NCI-H460 (cell line): ENCODE measurements around the gene DPYSL4. TPM values are rescaled to one million over a fixed set of nuclear protein-coding genes. Genes with fewer than 3 reads are reported as not detected.
"Not testable (repeated sequence)": the region's sequence is repeated elsewhere in the genome, so short reads cannot be mapped to it uniquely, and the experiment has no call there.

Source experiments
- DNase-seq: peaks from one replicate; pipeline ENCODE4 v3.0.0-alpha.2; 2016; ENCODE audit warnings: low read depth; ENCODE audit errors: extremely low read depth
- total RNA-seq: library from RNA; depleted of rRNA; stranded (reverse); fragments of >200 nt; shearing (Covaris generic); gene quantifications from 2 replicates; pipeline ENCODE4 v1.2.3, GENCODE V29; 2014

The DPYSL4 gene
- total RNA-seq, 1 experiment from 2014 or later: 2.1 TPM

DNA sequence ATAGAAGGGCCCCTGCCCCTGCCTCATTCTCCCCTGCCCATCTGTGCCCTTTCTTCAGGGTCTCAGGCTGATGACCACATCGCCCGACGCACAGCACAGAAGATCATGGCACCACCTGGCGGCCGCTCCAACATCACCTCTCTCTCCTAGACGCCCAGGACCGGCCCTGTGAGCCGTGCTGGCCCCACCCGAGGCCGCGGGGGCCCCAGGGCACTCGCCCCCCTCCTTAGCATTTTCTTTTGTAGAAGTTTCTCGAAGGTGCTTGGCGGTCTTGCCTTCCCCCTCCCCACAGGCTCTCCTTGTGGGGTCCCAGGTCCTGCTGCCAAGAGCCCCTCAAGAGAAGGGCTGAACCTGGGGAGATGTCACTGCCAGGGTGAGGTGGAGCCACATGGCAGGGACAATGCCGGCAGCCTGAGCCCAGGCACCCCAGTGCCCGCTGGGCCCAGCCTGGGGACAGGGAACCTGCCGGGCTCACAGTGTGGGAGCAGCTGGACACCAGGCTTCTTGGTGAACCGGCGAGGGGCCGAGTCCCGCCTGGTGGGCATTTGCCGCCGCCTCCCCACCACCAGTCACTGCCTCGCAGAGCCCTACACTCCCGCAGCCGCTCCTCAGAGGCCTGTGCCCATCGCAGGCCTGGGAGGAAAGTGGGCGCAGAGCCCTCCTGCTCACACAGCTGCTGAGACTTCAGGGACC lies 18.2 kb downstream of the DPYSL4 start:
- no peak for DNase-seq

DNA sequence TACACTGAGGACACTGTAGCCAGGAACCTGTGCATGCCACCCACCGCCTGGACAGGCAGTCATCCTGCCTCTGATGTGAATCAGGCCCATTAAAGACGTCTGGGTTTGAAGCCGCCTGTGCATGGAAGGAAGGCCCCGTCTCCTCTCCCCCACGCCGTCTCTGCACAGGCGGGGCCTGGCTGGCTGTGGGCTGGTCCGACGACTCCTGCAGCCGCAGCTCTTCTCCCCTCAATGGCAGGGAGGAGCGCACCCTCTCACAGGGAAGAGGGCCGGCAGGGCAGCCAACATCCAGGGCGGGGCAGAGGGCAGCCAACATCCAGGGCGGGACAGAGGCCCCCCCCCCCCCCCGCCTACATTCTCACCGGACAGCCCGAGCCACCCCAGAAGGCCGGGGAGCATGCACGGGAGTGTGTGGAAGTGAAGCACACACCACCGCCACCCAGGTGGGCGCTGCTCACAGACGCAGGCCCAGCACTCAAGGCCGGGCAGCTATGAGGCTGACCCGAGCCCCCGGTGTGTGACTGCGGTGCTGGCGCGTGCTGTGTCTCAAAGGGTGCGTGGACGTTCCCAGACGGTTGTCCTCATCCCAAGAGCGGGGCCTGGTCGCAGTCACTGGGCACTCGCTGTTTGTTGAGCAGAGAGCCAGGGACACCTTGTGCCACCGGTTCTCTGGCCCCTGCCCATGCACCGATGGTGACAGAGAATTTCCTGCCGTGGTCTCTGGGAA lies 19.1 kb downstream of the DPYSL4 start:
- DNase-seq: no peak

DNA sequence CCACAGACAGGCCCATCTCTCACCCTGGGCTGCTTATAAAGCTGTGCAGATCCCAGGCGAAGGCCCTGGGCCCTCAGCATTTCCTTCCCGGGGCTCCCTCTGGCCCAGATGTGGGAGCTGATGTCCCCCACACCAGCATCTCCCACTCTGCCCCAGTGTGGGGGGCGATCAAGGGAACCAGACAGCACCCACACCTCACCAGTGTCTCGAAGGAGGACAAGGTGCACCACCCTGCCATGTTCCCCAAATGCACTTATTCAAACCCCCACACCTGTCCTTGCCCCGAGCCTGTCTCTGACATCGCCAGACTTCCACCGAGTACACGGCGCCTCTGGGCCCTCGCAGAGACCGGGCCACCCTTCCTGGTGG lies 19.6 kb downstream of the DPYSL4 start:
- DNase-seq: no peak

DNA sequence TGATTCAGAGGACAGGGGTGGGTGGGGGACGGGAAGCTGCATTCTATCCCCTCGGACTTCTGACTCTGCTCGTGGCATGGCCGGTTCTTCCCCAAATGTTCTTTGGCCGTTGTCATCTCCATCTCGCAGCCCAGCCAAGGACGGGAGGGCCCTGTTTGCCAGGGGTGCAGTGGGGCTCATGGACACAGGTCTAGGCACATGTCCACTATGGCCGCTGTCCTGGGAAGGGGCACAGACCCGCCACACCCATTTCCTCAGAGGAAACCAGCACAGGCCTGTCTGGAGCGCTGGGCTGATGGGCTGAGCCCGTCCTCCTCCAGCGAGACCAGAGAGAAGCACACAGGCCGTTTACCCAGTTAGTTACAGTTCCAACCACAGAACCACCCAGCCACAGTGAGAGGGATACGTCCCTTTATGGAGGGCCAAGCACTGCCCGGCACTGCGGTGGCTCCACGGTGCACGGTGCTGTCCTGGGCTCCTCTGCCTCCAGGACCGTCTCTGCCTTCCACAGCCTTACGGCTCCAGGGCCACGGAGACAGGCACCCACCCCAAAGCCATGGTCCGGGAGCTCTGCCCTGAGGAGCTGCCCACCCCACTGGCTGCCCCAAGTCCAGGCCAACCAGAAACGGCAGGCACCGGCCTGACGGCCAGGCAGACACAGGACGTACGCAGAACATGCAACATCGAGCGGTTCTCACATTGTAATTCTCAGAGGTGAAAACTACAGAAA lies 20.2 kb downstream of the DPYSL4 start:
- DNase-seq: no peak

DNA sequence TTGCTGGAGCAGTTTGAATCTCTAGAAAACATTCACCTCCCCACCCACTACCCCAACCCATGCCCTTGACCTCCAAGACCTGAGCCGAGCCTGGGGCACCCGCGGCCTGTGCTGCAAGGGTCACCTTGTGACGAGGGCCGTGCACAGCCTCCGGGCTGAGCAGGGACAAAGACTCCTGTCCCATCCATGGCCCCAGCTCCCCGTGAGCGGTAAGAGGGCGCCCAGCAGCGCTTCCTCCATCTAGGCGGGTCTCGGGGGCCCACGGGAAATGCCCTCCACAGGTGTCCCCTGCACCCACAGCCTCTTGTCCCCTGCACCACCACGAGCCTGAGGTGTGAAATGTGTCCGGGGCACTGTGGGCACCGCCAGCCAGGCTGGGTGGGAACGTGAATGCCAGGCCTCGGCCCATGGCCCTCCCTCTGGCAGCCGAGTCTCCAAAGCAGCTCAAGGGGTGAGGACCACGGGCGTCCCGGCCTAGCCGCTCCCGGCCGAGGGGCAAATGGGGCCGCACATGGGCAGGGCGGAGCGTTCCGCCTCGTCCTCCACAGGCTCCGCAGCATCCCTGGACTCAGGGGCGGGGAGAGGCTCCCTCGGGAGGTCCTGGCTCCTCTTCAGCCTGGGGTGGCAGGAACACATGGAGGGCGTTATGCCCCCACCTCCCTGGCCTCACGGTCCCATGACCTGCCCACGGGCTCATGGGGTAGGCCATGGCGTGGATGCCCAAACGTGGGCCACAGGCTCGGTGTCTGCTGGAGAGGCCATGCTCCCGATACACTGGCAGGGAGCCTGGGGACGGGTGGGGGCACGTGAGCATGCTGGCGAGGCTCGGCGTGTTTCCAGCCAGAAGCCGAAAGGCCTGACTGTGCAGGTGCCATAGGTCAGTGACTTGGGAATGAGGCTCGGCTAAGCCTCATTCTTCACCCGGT lies 21.1 kb downstream of the DPYSL4 start:
- no peak for DNase-seq

DNA sequence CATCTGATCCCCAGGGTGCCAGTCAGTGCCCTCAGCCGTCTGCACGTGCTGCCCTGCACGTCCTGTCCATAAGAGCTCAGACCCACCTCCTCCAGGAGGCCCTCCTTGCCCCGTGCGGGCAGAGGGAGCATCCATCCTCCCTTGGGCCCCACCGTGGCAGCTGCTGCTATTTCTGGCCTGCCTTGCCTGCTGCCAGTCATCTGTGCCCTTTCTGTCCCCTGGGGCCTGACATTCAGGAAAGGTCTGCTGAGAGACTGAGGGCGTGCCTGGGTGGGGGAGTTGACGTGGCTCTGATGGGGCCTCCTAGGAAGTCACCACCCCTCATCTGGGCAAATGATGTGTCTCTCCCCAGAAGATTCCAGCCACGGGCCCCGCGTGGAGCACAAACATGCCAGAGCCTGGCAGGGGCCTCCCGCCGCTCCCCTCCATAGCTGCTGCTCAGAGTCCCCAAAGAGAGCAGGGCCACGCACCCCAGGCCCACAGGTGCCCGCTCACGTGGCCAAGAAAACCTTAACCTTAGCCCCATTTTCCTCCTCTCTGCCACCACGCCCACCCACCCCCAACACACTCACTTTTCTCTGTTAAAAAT lies 21.8 kb downstream of the DPYSL4 start:
- DNase-seq: no peak

DNA sequence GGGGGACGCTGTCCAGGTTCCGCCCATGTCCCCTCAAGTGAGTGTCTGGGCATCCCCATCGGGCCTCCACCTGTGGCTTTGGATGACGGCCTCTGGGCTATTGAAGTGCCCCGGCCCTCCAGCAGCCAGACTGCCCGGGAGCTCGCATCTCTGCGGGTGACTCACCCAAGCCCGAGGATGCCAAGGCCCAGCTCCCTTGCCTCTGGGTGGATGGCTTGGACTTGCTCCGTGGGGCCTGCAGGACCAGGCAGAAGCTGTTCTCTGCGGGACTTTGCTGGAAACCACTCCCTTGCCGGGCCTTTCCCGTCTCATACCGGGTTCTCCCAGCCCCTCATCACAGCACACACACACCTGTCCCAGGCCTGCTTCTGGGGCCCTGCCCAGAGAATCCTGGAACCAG lies 22.4 kb downstream of the DPYSL4 start:
- DNase-seq: no peak

DNA sequence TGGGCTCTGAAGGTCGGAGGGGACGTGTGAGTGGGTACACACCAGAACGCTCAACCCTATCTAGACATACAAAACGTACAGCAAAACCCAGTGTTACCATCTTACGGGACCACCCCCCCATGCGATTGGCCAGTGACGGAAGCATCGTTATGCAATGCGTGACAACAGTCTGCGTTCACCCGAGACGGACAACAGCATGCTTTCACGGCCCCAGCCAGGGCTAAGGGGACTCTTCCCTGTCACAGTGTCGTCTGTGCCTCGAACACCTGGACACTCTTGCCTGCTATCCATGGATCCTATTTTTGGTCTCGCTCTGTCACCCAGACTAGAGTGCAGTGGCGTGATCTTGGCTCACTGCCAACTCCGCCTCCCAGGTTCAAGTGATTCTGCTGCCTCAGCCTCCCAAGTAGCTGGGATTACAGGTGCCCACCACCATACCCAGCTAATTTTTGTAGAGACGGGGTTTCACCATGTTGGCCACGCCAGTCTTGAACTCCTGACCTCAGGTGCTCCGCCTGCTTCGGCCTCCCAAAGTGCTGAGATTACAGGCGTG lies 23.3 kb downstream of the DPYSL4 start:
- DNase-seq: no peak

DNA sequence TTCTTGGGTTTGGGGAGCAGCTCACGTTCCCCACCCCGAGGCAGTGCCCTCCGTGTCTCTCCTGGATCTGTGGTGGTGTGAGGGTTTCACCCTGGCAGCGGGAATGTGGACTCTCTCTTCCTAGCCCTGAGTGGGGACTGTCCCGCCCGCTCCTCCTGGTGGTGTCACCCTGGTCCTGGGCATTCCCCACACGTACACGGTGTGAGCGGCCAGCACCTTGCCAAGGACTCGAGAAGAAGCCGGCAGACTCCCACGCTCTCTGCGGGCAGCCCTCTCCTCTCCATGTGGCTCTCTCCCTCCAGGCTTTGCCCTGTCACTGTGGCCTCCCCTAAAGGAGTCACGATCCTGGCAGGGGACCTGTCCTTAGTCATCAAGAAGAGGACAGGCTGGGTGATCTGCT lies 24.0 kb downstream of the DPYSL4 start:
- DNase-seq: no peak

DNA sequence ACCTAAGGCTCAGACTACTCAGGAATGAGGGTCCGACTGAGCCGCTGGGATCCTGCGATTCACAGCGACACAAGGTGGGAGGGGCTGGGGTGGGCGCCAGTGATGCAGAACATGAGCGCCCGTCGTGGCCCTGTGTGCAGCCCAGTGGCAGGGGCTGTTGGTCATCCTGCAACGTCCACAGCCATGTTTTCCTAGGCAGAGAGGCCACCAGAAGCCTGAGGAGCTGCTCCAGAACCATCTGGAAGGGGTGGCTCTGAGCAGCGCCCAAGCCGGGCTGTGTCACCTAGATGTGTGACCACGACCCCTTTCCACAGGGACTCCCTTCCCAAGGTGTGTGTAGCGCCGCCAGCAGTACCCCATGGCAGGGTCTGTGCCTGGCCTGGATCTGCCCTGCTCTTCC lies 24.5 kb downstream of the DPYSL4 start:
- no peak for DNase-seq

DNA sequence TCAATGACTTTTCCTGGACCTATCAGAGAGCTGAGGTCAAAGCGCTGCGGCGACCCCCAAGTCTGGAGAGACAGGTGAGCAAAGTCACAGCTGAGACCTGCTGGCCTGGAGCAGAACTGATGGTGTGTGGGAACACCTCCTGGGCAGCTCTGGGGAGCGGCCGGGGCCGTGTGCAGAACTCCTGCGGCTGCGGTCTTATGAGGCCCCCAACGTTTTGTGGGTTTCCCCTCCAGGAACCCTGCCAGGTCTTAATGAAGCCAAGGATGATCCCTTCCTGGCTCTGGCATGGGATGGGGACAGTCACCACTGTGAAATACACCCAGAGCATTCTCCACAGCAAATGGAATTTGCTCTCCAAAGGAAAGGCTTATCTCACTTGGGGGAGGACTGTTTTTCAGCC lies 26.1 kb downstream of the DPYSL4 start:
- no peak for DNase-seq

DNA sequence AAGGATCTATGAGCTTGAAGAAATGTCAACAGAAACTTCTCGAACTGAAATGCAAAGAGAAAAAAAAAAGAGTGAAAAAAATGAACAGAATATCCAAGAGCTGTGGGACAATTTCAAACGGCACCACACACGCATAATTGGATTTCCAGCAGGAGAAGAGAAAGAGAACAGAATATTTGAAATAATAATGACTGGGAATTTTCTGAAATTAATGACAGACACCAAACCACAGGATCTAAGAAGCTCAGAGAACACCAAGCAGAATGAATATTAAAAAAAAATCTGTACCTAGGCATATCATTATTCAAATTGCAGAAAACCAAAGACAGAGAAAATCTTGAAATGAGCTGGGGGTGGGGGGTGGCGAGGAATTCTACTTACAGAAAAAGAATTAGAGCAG lies 27.2 kb downstream of the DPYSL4 start:
- DNase-seq: no peak

DNA sequence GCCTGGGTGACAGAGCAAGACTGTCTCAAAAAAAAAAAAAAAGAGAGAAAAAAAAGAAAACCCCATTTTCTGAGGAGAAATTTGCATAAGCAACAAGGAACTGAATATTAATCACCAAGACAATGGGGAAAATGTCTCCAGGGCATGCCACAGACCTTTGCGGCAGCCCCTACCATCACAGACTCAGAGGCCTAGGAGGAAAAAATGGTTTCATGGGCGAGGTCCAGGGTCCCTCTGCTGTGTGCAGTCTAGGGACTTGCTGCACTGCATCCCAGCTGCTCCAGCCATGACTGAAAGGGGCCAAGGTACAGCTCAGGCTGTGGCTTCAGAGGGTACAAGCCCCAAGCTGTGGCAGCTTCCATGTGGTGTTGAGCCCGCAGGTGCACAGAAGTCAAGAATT lies 29.7 kb downstream of the DPYSL4 start:
- not testable (repeated sequence) for DNase-seq

DNA sequence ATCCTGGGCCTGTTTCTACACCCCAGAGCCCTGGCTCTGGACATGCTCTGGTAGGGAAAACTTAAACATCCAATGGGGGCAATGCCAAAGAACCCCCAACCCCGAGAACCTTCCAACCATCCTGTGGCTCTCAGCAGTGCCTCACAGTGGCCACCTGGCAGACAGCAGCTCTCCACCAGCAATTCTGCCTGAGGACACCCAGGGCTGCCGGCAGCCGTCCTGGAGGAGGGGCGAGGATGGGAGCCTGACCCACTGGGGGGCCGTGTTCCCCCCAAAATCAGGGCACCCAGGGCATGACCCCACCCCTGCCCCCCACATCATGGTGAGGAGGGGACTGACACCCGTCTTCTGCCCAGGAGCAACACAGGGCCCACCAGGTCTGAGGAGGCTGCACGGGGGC lies 32.7 kb downstream of the DPYSL4 start:
- DNase-seq: no peak

DNA sequence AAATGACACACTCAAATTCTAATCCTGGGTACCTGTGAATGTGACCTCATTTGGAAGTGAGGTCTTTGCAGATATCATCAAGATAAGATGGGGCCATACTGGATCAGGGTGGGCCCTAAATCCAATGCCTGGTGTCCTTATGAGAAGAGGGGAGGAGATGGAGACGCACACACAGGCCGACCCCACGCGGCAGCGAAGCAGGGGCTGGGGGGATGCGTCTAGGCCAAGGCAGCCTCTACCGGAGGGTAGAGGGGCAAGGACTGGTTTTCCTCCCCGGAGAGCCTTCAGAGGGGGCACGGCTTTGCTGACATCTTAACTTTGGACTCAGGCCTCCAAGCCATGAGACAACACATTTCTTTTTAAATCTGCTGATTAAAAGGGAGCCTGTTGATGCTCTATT lies 33.3 kb downstream of the DPYSL4 start:
- DNase-seq: no peak

DNA sequence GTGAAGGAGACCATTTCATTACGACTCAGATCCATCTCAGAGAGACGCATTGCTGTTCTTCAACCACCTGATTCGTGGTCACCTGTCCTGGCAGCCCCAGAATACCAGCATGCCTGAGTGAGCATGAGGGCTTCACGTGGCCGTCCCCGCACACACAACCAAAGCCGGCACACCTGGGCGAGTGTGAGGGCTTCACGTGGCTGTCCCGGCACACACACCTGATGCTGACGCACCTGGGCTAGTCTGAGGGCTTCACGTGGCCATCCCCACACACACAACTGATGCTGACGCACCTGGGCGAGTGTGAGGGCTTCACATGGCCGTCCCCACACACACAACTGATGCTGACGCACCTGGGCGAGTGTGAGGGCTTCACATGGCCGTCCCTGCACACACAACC lies 34.2 kb downstream of the DPYSL4 start:
- DNase-seq: not testable (repeated sequence)

DNA sequence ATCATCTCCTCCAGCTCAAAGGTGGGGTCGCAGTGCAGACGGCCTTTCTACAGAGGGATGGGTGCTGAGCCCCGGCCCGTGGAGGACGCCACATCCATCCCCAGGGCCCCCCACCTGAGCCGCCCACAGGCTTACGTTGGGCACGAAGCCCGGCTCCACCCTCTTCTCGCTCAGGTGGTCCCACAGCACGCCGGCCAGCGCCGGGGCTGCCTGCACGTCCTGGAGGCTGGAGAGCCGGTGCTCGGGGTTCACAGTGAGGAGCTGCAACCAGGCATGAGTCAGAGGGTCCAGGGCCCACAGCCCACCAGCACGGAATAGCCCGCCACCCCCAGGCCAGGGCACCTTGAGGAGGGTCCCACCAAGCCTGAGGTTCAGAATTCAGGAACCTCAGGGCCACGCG lies 36.0 kb downstream of the DPYSL4 start:
- no peak for DNase-seq

DNA sequence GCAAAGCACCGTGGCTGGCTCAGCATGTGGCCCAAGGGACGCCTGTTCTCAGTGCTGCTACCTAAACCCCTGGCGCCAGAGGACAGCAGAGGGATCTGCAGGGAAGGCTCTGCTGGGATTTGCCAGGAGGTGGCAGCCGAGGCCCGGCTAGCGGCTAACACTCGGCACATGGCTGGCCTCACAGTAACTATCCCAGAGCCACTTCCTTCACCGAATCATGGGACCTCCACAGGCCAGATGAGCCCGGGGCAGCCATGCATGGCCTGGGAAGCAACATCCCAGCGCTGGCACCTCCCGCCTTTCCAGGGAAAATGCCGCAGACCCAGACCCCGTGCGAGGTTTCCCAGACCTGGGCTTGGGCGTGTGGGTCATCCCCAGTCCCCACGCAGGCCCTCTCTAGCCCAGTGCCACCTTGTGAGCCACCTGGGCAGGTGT lies 36.4 kb downstream of the DPYSL4 start:
- peak; percentile 84 for DNase-seq

DNA sequence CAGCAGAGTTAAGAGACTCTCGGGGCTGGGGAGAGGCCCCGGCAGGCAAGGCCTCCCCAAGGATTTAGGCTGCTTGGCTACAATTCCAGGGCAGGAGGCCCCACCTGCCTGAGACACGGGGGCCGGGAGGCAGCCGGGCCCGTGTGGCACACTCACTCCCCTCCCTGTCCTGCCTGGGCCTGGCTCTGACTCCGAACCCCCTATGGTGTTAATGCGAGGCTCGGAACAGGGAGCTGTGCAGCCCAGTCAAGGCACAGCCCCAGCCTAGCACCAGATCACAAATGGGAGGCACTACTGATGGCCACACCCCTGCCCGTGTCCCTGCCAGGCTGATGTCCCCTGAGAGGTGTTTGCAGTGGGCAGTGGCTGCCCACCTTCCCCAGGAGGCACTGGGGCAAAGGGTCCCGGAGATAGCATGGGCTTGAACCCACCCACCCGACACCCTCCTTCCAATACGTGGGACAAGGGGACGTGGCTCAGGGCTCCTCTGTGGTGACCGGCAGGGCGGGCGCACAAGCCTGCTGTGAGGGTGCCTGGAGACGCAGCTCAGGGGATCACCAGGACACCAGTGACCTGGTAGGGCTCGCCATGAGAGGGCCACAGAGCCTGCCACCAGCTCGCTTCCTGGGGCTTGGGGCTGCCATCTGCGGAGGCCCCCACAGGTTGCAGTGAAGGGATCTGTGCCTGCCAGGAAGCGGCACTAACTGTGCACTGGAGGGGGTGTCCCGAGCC lies 37.0 kb downstream of the DPYSL4 start:
- DNase-seq: no peak
